Midbrain (tissue), 1 donor: Measurements from ENCODE around the gene DPYD.

Experiments used
- DNase-seq: peaks from one replicate; lab custom pipeline; 2025; lab: John Stamatoyannopoulos, UW

Gene DPYD

DNA sequence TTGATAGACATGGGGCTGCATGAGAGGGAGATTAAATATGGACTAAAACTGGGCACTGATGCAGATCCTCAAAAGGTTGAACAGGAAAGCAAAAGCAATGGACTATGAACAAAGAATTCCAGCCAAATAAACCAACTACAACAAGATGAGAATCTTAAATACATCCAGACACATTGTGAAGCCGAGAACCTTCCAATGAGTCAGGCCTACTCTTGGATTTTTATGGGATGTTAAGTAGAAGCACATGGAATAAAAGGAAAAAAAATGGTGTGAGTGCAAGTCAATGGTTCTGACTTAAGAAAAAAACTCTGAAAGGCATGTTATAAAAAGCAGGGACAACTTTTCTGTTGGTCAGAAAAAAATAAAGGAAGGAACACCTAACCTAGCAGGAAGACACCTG lies 227.2 kb downstream of the DPYD start:
- DNase-seq, result no peak

DNA sequence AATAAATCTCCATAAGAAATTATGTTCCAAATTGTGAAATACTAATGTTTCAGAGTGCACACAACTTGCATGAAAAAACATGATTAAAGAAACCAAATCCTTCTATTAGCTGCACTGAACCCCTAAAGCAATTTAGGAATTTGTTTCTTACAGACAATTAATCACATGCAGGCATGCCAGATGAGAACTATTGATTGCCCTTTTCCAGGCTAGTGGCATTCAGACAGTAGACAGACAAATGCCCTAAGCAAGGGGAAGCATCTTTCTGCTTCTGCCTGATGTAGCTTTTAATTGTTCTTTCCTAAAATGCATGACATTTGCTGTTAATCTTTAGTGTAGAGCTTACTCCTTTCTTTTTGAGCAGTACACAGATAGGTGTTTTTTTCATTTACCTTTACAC lies 229.5 kb downstream of the DPYD start:
- DNase-seq, result no peak

DNA sequence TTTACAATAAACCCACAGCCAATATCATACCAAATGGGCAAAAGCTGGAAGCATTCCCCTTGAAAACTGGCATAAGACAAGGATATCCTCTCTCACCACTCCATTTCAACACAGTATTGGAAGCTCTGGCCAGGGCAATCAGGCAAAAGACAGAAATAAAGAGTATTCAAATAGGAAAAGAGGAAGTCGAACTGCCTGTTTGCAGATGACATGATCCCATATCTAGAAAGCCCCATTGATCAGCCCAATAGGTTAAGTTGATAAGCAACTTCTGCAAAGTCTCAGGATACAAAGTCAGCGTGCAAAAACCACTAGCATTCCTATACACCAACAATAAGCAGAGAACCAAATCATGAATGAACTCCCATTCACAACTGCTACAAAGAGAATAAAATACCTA lies 235.5 kb downstream of the DPYD start:
- DNase-seq, result no peak

GRCh38 chr1:97680894-97681293 lies 239.9 kb downstream of the DPYD start:
- DNase-seq, result no peak

- DNase-seq, result no peak
These were observed 240.4 kb downstream of the DPYD start for GRCh38 chr1:97680470-97680869.

- DNase-seq, result no peak
These were observed 243.1 kb downstream of the DPYD start for GRCh38 chr1:97677702-97678101.

- DNase-seq, result no peak
These were observed 246.3 kb downstream of the DPYD start for GRCh38 chr1:97674517-97674916.

- no peak for DNase-seq
These were observed 251.9 kb downstream of the DPYD start for GRCh38 chr1:97668945-97669344.

DNA sequence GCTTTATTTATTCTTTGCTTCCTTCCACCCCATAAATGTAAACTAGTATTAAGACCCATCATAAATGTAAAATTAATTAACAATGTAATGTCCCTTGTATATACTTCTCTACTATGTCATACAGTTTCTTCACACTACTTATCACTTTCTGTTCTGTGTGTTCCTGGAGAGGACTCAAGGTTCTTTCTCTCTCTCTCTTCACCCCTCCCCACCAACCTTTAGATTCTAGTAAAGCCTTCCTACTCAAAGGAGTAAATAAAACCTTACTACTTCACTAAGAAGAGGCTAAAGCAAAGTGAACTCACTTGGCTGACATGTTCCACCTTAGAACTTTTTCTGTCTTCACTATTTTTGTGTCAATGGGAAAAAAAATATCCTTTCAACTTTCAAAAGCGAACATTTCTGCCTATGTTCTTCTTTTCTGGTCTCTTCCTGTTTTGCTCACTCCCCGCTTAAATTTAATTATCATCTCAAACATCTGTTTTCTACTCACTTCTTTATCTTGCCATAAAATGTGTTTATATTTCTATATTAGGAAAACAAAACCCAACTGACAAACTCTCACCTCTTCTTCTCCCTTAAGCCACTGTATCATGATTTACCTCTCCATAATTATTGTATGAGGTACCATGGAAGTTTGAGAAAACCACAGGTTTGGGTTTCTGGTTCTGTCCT lies 260.3 kb downstream of the DPYD start:
- no peak for DNase-seq

- DNase-seq, result no peak
These were observed 265.8 kb downstream of the DPYD start for GRCh38 chr1:97654876-97655585.

GRCh38 chr1:97651250-97651649 lies 269.6 kb downstream of the DPYD start:
- no peak for DNase-seq

DNA sequence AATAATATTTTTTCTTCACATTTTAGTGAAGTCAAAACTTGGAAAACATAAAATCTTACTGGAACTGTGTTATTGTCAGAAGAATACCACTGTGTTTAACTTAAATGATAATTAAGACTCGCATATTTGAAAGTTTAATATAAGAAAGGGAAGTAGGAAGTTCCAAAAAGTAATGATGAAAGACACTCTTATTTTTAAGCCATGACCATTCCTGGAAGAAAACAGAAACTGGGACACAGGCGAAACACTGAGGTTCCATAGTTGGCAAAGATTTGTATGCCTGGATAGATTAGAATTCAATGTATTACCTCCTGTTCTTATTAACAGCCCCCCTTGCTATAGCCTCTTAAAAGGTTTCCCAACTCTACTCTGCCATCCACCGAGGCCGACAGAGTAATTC lies 271.2 kb downstream of the DPYD start:
- DNase-seq, result no peak

- DNase-seq, result no peak
These were observed 273.1 kb downstream of the DPYD start for GRCh38 chr1:97647776-97648175.

DNA sequence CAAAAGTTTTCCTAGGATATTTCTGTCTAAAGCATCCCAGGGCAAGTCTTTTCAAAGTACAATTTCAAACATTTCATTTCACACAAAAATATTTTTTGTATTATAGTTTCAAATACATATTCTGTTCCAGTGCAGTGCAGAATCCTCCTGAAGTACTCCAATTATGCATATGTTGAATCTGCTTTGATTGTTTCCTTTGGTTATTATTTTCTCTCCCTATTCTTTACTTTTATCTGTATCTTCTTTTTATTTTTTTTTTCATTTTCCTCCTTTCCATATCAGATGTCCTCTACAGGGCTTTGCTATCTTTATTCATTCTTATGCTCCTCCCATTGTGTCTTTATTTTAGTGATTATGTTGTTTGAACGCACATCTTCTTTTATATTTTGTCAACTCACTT lies 274.8 kb downstream of the DPYD start:
- DNase-seq, result no peak

DNA sequence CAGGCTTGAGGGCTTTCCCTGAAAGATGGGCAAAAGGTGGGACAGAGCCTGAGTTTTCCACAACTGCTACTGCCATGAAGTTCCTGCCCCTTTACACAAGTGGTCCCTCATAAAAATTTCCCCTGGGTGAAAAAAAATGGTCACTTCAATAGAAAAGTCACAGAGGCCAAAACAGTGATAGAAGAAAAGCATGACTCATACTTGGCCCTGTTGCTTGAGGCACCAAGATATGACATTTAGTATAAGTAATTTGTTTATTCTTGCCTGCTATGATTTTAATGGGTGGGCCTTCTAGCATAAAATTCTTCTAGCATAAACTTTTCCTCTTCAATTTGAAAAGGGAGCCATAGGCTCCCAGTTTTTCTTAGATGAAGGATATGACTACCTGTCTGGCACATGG lies 280.2 kb downstream of the DPYD start:
- DNase-seq, result no peak

DNA sequence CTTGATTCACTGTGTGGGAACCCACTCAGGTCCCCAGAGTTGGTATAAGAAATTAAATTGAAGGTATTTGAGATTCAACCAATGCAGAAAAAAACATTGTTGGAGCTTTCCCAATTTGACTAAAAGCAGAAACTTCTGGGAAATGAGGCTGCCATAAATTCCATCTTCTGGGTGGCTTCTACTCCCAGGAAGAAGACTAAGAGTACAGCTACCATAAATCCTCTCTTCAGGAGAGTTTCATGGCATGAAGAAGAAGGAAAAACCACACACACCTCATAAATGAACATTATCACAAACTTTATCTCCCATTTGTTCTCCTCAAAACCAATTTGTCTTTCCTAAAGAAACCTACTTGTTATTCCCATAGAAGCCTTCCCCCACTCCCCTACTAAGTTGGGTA lies 283.9 kb downstream of the DPYD start:
- DNase-seq, result no peak

DNA sequence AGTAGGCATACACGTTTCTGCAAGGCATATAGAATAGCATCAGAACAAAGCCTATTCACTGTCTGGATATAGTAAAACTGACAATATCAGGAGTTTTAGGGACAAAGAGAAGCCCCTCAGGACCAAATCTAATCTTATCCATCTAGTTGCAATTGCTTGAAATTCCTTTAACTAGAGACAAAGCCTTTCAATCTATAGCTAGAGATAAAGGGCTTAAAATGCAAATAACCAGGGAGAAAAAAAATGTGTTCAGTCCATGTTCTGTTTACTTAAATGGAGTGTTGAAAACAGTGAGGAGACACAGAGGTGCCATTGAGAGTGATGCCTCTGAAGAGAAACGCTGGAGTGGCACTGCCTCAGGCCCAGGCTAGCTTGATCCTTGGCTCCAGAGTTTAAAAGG lies 286.1 kb downstream of the DPYD start:
- DNase-seq, result no peak

- no peak for DNase-seq
These were observed 288.1 kb downstream of the DPYD start for GRCh38 chr1:97632776-97633175.

DNA sequence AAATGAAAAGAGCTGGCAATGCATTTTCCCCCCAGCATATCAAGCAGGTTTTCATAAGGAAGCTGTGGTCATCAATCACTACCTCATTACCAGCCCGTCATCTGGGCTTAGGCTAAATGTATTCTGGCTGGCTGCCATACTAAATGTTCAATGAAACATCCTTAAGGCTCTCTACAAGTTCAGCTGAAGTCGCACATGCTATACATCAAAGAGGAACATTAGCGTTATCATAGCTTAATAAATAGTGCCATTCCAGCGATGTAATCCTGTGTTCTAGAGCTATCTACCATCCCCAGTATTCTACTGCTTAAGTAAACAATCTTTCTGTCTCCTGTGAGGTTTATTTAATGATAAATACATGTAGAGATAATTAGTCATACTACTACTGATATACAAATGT lies 288.8 kb downstream of the DPYD start:
- no peak for DNase-seq

- DNase-seq, result peak; percentile 19
These were observed 289.9 kb downstream of the DPYD start for GRCh38 chr1:97630948-97631347.

- DNase-seq, result no peak
These were observed 290.6 kb downstream of the DPYD start for GRCh38 chr1:97630281-97630680.

GRCh38 chr1:97623220-97623619 lies 297.6 kb downstream of the DPYD start:
- no peak for DNase-seq

GRCh38 chr1:97621955-97622354 lies 298.9 kb downstream of the DPYD start:
- DNase-seq, result no peak

DNA sequence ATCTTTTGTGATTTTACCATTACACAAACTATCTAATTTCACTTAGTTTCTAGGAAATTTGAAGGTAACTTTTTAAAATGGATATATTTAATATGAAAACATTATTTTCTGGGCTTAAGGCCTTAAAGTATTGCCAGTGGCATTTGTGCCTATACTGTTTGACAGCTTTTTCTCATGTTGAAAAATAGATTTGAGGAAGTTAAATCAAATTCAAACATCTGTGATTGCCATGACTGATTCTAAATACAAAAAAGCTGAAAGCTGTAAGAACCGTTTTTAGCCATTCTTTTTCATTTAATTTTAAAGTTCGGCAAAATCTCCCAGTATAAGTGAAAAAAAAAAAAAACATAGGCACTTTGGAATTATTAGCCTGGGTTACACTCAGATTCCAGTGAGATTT lies 301.1 kb downstream of the DPYD start:
- DNase-seq, result no peak
